GM12872 (cell line): ENCODE data around the gene DENND4C.

Source experiments
- TF ChIP-seq, protein P1 (sequence below): IDR thresholded peaks from 3 replicates; pipeline ENCODE4 v1.5.1; 2011; ENCODE audit warnings: low read depth, mild to moderate bottlenecking, low read length, moderate library complexity; ENCODE audit not compliant: insufficient read depth

The DENND4C gene

DNA sequence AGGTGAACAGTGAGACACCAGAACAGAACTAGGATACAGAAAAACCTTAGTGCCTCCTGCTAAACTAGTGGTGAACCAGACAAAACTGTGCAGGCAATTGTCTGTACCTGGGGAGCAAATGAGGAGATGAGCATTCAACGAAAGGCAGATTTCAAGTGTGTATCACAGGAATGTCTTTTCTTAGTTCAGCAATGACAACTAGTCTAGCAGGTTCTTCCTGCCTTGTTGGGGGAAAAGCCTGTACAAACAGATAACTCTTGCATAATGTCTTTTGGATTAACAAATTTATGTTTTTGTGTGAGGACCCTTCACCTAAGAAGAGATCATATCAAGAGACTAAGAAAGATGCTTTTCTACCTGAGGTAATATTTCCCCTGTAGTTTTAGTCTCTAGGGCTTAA is 21.8 kb upstream of the DENND4C start:
- TF ChIP-seq, protein P1, sequence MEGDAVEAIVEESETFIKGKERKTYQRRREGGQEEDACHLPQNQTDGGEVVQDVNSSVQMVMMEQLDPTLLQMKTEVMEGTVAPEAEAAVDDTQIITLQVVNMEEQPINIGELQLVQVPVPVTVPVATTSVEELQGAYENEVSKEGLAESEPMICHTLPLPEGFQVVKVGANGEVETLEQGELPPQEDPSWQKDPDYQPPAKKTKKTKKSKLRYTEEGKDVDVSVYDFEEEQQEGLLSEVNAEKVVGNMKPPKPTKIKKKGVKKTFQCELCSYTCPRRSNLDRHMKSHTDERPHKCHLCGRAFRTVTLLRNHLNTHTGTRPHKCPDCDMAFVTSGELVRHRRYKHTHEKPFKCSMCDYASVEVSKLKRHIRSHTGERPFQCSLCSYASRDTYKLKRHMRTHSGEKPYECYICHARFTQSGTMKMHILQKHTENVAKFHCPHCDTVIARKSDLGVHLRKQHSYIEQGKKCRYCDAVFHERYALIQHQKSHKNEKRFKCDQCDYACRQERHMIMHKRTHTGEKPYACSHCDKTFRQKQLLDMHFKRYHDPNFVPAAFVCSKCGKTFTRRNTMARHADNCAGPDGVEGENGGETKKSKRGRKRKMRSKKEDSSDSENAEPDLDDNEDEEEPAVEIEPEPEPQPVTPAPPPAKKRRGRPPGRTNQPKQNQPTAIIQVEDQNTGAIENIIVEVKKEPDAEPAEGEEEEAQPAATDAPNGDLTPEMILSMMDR: no peak

DNA sequence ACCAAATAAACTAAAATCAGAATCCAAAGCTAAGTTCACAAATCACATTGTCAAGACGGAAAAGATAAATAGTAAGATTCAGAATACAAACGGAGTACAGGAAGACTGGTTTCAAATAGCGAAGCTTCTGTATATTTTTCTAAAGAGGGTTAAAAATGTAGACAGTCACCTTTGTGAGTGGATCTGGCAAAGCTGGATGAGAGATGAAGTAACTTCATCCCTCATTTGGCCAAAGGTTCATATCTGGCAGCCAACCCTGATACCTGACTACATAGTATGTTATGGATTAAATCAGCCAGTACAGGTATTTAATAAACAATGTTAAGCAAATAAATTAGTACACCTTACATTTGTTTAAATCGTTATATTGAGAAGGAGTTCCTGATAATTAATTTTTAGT is 21.3 kb upstream of the DENND4C start:
- TF ChIP-seq, protein P1: no peak

DNA sequence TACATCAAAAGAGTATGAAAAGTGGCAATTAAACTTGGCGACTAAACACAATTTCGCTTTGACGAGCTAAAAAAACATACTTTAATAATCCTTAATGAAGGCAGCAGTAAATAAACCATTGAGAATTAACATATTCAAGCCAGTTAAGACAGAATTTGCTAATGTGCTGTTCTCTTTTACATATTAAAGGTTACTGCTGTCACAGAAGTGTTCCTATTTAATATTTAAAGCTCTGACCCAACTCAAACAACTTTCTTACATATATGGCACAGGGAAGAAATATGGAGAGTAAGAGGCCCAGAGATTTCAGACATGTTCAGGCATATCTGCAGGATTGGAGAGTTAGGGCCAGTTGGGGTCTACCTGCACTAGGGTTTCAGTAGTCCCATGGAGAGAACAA is 16.7 kb upstream of the DENND4C start:
- TF ChIP-seq, protein P1: no peak

DNA sequence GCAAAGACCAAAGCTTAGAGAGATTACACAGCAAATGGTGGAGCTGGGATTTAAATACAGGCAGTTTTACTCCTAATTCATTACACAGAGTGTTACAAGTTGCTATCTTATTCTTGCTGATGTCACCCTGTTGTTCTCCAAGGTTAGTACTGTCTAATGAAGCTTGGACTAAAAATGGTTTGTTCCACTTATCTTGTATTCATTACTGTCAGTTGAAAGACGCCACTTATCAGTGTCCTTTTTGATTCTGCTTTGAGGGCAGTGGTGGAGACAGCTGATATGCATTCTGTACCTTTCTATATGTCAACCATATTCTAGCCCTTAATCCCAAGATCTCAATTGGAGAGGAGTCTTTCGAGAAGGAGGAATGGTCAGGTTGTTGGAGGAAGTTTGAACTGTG is 14.0 kb upstream of the DENND4C start:
- TF ChIP-seq, protein P1: no peak

DNA sequence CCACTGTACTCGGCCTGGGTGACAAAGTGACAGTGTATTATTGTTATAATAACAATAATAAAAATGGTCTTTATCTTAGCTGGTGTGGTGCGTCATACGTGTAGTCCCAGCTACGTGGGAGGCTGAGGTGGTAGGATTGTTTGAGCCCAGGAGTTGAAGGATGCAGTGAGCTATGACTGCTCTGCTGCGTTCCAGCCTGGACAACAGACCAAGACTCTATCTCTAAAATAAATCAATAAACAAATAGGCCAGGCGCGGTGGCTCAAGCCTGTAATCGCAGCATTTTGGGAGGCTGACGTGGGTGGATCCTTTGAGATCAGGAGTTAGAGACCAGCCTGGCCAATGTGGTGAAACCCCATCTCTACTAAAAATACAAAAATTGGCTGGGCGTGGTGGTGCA is 9.2 kb upstream of the DENND4C start:
- TF ChIP-seq, protein P1: no peak

DNA sequence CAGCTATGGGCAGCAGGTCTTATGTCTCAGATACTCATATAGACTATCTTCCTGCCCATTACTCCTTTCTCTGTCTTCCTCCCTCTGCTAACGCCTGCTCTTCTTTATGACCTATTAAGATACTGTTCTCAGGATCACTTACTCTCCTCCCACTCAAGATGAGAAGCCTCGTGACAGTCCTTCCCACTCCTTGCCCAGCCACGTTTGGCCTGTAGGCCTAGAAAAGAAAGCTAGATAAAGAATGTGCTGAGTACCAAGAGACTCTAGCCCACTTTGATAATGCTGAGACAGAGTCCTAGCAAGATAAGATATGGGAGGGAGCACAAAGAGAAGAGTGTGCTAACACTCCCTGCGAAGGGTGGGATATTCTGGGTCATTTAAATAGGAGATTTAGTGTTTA is 6.8 kb upstream of the DENND4C start:
- TF ChIP-seq, protein P1: no peak

DNA sequence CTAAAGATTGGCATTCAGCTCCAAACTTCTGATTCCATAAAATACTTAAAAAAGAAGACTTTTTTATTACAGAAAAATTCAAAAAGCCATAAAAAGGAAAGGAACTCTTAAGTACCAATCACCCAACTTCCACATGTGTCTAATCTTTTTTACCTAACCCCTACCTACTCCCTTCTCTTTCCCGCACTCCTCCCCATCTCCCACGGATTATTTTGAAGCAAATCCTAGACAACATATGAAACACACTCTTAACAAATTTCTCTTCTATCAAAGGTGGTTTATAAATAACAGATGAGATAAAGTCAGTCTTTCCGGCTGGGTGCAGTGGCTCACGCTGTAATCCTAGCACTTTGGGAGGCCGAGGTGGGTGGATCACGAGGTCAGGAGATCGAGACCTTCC is 5.9 kb upstream of the DENND4C start:
- TF ChIP-seq, protein P1: no peak

DNA sequence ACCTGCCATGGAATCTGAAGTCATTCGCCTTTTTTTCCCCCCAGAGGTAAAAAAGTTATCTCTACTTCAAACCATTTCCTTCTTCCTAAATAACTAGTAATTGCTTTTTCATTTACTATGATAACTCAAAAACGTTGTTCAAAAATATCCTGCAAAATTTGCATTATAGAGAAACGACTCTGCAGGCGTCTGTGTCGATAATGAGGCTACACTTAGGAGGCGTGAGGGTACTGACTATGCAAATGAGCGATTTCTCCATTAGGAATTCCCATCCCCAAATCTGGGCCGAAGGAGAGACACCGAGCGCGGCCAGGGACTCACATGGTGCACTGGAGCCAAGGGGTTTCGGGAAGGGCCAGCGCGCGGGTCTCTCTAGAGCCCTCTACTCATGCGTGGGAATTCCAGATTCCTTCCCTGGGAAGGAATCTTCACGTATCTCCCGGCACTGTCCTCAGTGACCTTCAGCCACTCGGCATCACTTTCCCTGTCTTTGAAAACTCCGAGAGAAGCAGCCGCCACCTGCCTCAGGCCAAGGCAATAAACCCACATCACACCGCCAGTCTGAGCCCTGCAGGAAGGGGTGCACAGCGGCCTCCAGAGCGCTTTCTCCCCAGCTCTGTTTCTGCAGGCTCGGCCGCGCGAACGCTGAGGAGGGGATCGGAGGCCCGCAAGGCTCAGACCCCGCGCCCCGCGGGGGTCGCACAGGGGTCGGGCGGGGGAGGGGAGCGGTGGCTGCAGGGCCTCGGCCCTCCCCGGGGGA is 718 bp upstream of the DENND4C start:
- TF ChIP-seq, protein P1: no peak
